Measurements from ENCODE around the gene ANKH.

The ANKH gene

GRCh38 chr5:14722923-14723322 lies 148.7 kb downstream of the ANKH start:
- Histone ChIP-seq H4K20me1 (ENCODE audit: control insufficient read depth, insufficient read depth, low read depth, low read length) (no peaks in the 10 kb centered on the region), H3K79me2 (ENCODE audit: control insufficient read depth, low read length) (no peaks in the 10 kb centered on the region), H3K36me3 (ENCODE audit: control insufficient read depth, low read length) (peaks cover 15% of the 10 kb centered on the region; the same call in 1 of the 2 replicates), H3K27me3 (ENCODE audit: control insufficient read depth, low read length) (no peaks in the 10 kb centered on the region), H3K9me2 (replicated peaks; ENCODE audit: control insufficient read depth, low read length) (no peaks in the 10 kb centered on the region), H3K4me3 (ENCODE audit: low read length) (no peak overlapping the region), H3K9me3 (ENCODE audit: control insufficient read depth, insufficient read depth, low read length) (no peaks in the 10 kb centered on the region), H3F3A (ENCODE audit: control insufficient read depth, insufficient read depth) (no peaks in the 10 kb centered on the region), H3K27ac (ENCODE audit: low read depth, low read length) (no peak overlapping the region), H3K4me2 (ENCODE audit: low read length) (no peak overlapping the region), H3K4me1 (ENCODE audit: control insufficient read depth, low read length) (peaks cover 3% of the 10 kb centered on the region; the same call in 1 of the 2 replicates)
- no peak for TF ChIP-seq CTCF (IDR thresholded peaks at IDR 0.05; ENCODE audit: low read depth, low read length, poor library complexity, severe bottlenecking)

- Histone ChIP-seq H3K27me3 (ENCODE audit: control insufficient read depth, low read length) (no peaks in the 10 kb centered on the region), H3F3A (ENCODE audit: control insufficient read depth, insufficient read depth) (no peaks in the 10 kb centered on the region), H3K36me3 (ENCODE audit: control insufficient read depth, low read length) (peaks cover 15% of the 10 kb centered on the region; the same call in 1 of the 2 replicates), H3K4me1 (ENCODE audit: control insufficient read depth, low read length) (no peaks in the 10 kb centered on the region), H3K27ac (ENCODE audit: low read depth, low read length) (no peak overlapping the region), H3K79me2 (ENCODE audit: control insufficient read depth, low read length) (no peaks in the 10 kb centered on the region), H3K9me3 (ENCODE audit: control insufficient read depth, insufficient read depth, low read length) (no peaks in the 10 kb centered on the region), H3K4me2 (ENCODE audit: low read length) (no peak overlapping the region), H3K9me2 (replicated peaks; ENCODE audit: control insufficient read depth, low read length) (no peaks in the 10 kb centered on the region), H3K4me3 (ENCODE audit: low read length) (no peak overlapping the region), H4K20me1 (ENCODE audit: control insufficient read depth, insufficient read depth, low read depth, low read length) (no peaks in the 10 kb centered on the region)
- TF ChIP-seq CTCF (IDR thresholded peaks at IDR 0.05; ENCODE audit: low read depth, low read length, poor library complexity, severe bottlenecking) (no peak), EZH2phosphoT487 (IDR thresholded peaks at IDR 0.05; ENCODE audit: borderline replicate concordance, low read length) (no peak)
These were observed 149.5 kb downstream of the ANKH start for GRCh38 chr5:14721990-14722656.

- no peak overlapping the region for H3K4me3 ChIP-seq (ENCODE audit: low read length)
- no peaks in the 10 kb centered on the region for H3K79me2 ChIP-seq (ENCODE audit: control insufficient read depth, low read length)
- no peak overlapping the region for H3K4me2 ChIP-seq (ENCODE audit: low read length)
- TF ChIP-seq EZH2phosphoT487 (IDR thresholded peaks at IDR 0.05; ENCODE audit: borderline replicate concordance, low read length), result no peak
- TF ChIP-seq CTCF (IDR thresholded peaks at IDR 0.05; ENCODE audit: low read depth, low read length, poor library complexity, severe bottlenecking), result no peak
- H4K20me1 ChIP-seq (ENCODE audit: control insufficient read depth, insufficient read depth, low read depth, low read length), result no peaks in the 10 kb centered on the region
- no peaks in the 10 kb centered on the region for H3F3A ChIP-seq (ENCODE audit: control insufficient read depth, insufficient read depth)
- H3K4me1 ChIP-seq (ENCODE audit: control insufficient read depth, low read length), result no peaks in the 10 kb centered on the region
- no peaks in the 10 kb centered on the region for H3K9me3 ChIP-seq (ENCODE audit: control insufficient read depth, insufficient read depth, low read length)
- H3K36me3 ChIP-seq (ENCODE audit: control insufficient read depth, low read length), result peaks cover 16% of the 10 kb centered on the region
- no peak overlapping the region for H3K27ac ChIP-seq (ENCODE audit: low read depth, low read length)
- no peaks in the 10 kb centered on the region for H3K9me2 ChIP-seq (replicated peaks; ENCODE audit: control insufficient read depth, low read length)
- H3K27me3 ChIP-seq (ENCODE audit: control insufficient read depth, low read length), result no peaks in the 10 kb centered on the region
These were observed 151.2 kb downstream of the ANKH start for GRCh38 chr5:14720236-14720923.

Data from DOHH2 (cell line).